ENCODE data around the gene FAM110D. TPM values are rescaled to one million over a fixed set of nuclear protein-coding genes. Genes with fewer than 3 reads are reported as not detected.

FAM110D gene
- total and polyA plus RNA-seq, 2 of the 8 experiments (the other 6 are each of a cell fraction or from before 2014, with no cell fraction given) = 0.21 to 0.48 TPM

DNA sequence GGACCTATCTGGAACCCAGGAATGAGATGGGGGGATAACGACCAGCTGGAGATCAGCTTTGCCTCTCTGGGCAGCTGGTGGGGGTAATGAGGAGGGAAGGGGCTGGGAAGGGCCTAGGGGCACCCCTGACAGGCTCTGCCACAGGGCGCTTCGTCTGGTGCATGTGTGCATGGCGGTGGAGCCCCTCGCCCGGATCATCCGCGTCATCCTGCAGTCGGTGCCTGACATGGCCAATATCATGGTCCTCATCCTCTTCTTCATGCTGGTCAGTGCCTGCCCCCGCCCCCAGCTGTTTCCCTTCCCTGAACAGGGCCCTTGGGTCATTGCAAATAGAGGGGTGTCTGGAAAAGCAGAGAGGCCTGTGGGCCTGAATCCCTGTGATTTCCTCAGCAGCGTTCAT is 38.9 kb downstream of the FAM110D start:
- ChIA-PET POLR2A (ENCODE audit: partially characterized antibody) (interaction anchor here (0.6 to 2.4 kb wide), 2 partner anchors 8 to 115 kb away, joined by 3 to 9 read pairs; partner anchors contain the start of gene CATSPER4), CTCF (ENCODE audit: partially characterized antibody) (interaction anchor here (1.1 to 3.1 kb wide), 3 partner anchors 7 to 37 kb away, joined by 5 to 23 read pairs (median 6); partner anchors contain the start of genes CATSPER4 and CEP85)
- H3K9ac ChIP-seq (replicated peaks in 1 of 4; ENCODE audit: extremely low read depth in 1 of 4, low read depth in 3 of 4, low read length in 3 of 4) = no peak overlapping the region
- no peaks in the 10 kb centered on the region for H3K36me3 ChIP-seq (ENCODE audit: control insufficient read depth in 2 of 4, insufficient read depth in 4 of 4, low read length in 3 of 4)
- H2AFZ ChIP-seq (ENCODE audit: low read length) = no peak overlapping the region
- H3K4me1 ChIP-seq (replicated peaks in 1 of 4; ENCODE audit: control insufficient read depth in 3 of 4, insufficient read depth in 4 of 4, low read length in 3 of 4) = peaks cover 0 to 12% (median 5%) of the 10 kb centered on the region in 4 experiments; a peak in 5 of 7 replicates
- H2BK12ac ChIP-seq (ENCODE audit: low read depth, low read length) = no peak overlapping the region
- no peak overlapping the region for H4K8ac ChIP-seq (ENCODE audit: extremely low read depth, insufficient read depth, low read length)
- no peak overlapping the region for H2BK120ac ChIP-seq (replicated peaks; ENCODE audit: low read depth, low read length)
- no peak overlapping the region for H2AK5ac ChIP-seq (ENCODE audit: low read depth, low read length)
- H3K18ac ChIP-seq (ENCODE audit: extremely low read depth, low read length) = no peak overlapping the region
- H3K4ac ChIP-seq (replicated peaks; ENCODE audit: insufficient read length, low read depth, low read length) = no peak overlapping the region
- no peak overlapping the region for H3K27ac ChIP-seq (ENCODE audit: low read depth, low read length)
- no peak overlapping the region for H4K5ac ChIP-seq (ENCODE audit: insufficient read length, low read depth, low read length)
- DNase-seq (ENCODE audit: low read depth in 1 of 2, low spot score in 2 of 2) (no peak), FAIRE-seq (no peak)
- H4K20me1 ChIP-seq (replicated peaks in 1 of 2; ENCODE audit: control insufficient read depth in 1 of 2, insufficient read depth in 2 of 2, low read length in 2 of 2) = no peaks in the 10 kb centered on the region
- H2BK5ac ChIP-seq (ENCODE audit: low read depth, low read length) = no peak overlapping the region
- H3K9me3 ChIP-seq (ENCODE audit: insufficient read depth in 2 of 2, low read depth in 1 of 2, low read length in 1 of 2) = no peaks in the 10 kb centered on the region
- H3K14ac ChIP-seq (ENCODE audit: insufficient read length) = no peak overlapping the region
- no peaks in the 10 kb centered on the region for H3K79me2 ChIP-seq (ENCODE audit: control insufficient read depth in 1 of 2, insufficient read depth in 2 of 2, low read length in 2 of 2)
- no peak overlapping the region for H3K4me3 ChIP-seq (ENCODE audit: extremely low read depth in 1 of 4, insufficient read depth in 2 of 4, low read depth in 3 of 4, low read length in 4 of 4)
- H2BK15ac ChIP-seq (ENCODE audit: low read length) = no peak overlapping the region
- no peak overlapping the region for H4K91ac ChIP-seq (replicated peaks; ENCODE audit: insufficient read length, low read length)
- no peaks in the 10 kb centered on the region; the same call in 1 of the 2 replicates for H3K23me2 ChIP-seq (ENCODE audit: low read depth, low read length)
- no peaks in the 10 kb centered on the region for H3K79me1 ChIP-seq (ENCODE audit: low read depth, low read length)
- no peaks in the 10 kb centered on the region for H3K27me3 ChIP-seq (replicated peaks in 1 of 4; ENCODE audit: control insufficient read depth in 3 of 4, extremely low read depth in 1 of 4, insufficient read depth in 3 of 4, low read length in 3 of 4)
- no peak overlapping the region for H2BK20ac ChIP-seq (ENCODE audit: low read length)
- H3K56ac ChIP-seq (replicated peaks; ENCODE audit: insufficient read length, low read depth, low read length) = no peak overlapping the region
- no peak overlapping the region for H3K23ac ChIP-seq (ENCODE audit: insufficient read length)
- H3K4me2 ChIP-seq (ENCODE audit: insufficient read depth in 1 of 2, low read depth in 2 of 2, low read length in 2 of 2) = no peak overlapping the region
- TF ChIP-seq CHD1 (IDR thresholded peaks at IDR 0.05; ENCODE audit: low read depth, low read length) (no peak), SUZ12 (IDR thresholded peaks at IDR 0.05; ENCODE audit: low read length) (no peak), KDM5A (IDR thresholded peaks at IDR 0.05; ENCODE audit: low read length) (no peak), BCL11A (IDR thresholded peaks at IDR 0.05; ENCODE audit: low read depth in 2 of 2, low read length in 2 of 2) (no peak), RXRA (IDR thresholded peaks at IDR 0.05; ENCODE audit: insufficient read depth, low read depth, low read length) (no peak), EZH2 (IDR thresholded peaks at IDR 0.05; ENCODE audit: low read depth, low read length, severe bottlenecking) (no peak), SRF (IDR thresholded peaks at IDR 0.05; ENCODE audit: low read depth, low read length) (no peak)
- 91% methylated on average over 11 of the region's 11 CpGs; no CpG with 5 or more reads in 1 of the 2 experiments for WGBS, 2 experiments (ENCODE audit: extremely low coverage in 1 of 2, insufficient coverage in 1 of 2, insufficient read length in 1 of 2, insufficient replicate concordance in 2 of 2, low coverage in 1 of 2, low lambda C conversion rate in 2 of 2, missing lambda C conversion rate in 1 of 2)
